Ramos (cell line): Measurements from ENCODE around the gene CCL20.

Experiments
- in situ Hi-C: fragments of 300-500 bp; cut with MboI; formaldehyde crosslinking; loops from one replicate; pipeline ENCODE4 v1.14.3; 2022; ENCODE audit warnings: low sequenced_read_pairs; ENCODE audit not compliant: unreplicated experiment

Gene CCL20

GRCh38 chr2:227799202-227799601 lies 14.4 kb upstream of the CCL20 start:
- in situ Hi-C loops: no loop called here

DNA sequence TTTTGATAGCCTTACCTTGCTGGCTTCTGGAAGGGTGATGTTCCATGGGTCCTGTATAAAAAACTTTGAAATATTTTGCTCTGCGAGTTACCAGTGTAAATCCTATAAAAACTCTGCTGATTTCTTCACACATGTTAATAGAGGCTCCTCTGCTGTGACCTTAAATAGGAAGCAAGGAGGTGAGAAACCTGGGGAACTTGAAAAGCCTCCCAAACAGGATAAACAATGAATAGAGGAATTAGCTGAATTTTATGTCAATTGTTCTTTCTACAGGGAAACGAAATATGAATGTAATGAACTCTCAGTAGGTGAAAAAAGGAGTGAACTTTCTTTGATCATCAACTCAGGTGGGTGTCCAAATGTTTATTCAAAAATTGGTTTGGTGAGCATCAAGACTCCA lies 10.8 kb upstream of the CCL20 start:
- in situ Hi-C loops: no loop called here

- in situ Hi-C loops: no loop called here
These were observed 8.7 kb upstream of the CCL20 start for GRCh38 chr2:227804975-227805374.

DNA sequence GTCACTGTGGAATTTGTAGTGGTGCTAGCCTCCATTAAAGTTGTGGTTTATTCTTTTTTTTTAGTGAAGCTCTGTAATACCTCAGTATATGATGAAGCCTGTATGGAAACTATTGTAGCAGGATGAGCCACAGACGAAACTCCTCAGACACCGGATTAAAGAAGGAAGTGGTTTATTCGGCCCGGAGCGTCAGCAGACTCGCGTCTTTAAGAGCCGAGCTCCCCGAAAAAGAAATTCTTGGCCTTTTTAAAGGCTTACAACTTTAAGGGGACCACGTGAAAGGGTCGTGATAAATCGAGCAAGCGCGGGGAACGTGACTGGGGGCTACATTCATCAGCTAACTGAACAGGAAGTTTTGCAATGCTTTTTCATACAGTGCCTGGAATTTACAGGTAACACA lies 8.1 kb upstream of the CCL20 start:
- in situ Hi-C loops: no loop called here

- in situ Hi-C loops: no loop called here
These were observed 4.7 kb upstream of the CCL20 start for GRCh38 chr2:227808936-227809335.

DNA sequence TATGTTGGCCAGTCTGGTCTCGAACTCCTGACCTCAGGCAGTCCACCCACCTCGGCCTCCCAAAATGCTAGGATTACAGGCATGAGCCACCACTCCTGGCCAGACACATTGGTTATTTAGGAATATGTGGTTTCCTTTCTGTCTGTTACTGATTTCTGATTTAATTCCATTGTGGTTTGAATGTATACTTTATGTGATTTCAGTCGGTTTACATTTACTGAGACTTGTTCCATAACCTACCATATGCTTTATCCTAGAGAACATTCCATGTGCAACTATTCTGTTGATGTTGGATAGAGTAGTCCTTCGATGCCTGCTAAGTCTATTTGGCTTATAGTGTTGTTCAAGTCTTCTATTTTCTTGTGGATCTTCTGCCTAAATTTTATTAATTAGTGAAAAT lies 1.6 kb upstream of the CCL20 start:
- in situ Hi-C loops: no loop called here

DNA sequence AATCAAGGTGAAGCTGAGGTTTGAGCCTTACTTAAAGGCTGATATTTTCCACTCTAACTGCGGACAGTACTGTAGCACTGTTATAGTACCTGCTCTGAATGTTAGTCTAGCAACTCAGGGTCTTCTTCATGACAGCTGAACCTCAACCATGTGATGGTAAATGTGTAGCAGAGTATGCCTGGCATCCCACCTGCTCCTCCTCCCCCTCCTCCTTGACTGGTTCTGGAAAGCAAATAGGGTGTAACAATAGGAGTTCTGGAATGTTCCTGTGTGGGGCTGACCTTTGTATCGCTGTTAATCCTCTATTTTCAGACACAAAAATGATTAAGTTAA lies 447 bp upstream of the CCL20 start:
- in situ Hi-C loops: no loop called here

- in situ Hi-C loops: no loop called here
These were observed 1.4 kb downstream of the CCL20 start for GRCh38 chr2:227815066-227815465.

DNA sequence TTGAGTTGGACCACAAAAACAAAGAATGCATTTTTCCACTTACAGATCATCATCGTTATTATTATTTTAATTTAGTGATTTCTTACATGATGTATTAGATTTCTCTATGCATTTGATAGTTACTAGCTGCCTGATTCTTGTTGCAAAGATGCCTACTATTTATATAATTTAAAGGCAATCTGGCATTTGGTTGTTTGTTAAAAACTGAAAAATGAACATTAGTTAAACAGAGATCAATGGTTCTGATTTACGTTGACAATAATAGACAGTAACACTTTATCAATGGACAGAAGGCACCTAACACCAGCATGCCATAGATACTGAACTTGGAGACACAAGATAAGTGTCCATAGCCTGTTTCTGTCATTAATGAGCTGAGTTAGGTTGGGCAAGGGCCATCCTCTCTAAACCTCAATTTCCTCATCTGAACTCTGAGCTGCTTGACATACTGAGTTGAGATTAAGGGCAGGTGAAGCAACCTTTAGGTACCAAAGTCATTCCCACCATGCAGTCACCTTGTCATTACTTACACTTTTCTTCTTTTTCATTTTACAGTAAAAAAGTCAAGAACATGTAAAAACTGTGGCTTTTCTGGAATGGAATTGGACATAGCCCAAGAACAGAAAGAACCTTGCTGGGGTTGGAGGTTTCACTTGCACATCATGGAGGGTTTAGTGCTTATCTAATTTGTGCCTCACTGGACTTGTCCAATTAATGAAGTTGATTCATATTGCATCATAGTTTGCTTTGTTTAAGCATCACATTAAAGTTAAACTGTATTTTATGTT lies 3.1 kb downstream of the CCL20 start:
- in situ Hi-C loops: no loop called here

GRCh38 chr2:227817336-227817735 lies 3.7 kb downstream of the CCL20 start:
- in situ Hi-C loops: no loop called here

- in situ Hi-C loops: no loop called here
These were observed 4.4 kb downstream of the CCL20 start for GRCh38 chr2:227817850-227818674.

GRCh38 chr2:227818675-227819397 lies 5.2 kb downstream of the CCL20 start:
- in situ Hi-C loops: no loop called here

DNA sequence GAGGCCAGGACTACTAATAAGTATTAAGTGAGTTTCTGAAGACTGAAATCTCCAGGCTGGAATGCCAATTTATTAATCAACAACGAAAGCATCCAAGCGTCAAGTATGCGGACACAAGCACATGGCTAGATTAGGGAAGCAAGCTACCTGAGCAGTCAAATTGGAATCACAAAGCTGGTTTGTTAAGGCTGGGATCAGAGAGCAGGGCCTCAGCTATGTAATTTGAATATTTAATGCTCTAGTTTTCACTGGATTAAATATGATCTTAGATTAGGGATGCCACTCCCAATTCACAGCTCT lies 5.7 kb downstream of the CCL20 start:
- in situ Hi-C loops: no loop called here

DNA sequence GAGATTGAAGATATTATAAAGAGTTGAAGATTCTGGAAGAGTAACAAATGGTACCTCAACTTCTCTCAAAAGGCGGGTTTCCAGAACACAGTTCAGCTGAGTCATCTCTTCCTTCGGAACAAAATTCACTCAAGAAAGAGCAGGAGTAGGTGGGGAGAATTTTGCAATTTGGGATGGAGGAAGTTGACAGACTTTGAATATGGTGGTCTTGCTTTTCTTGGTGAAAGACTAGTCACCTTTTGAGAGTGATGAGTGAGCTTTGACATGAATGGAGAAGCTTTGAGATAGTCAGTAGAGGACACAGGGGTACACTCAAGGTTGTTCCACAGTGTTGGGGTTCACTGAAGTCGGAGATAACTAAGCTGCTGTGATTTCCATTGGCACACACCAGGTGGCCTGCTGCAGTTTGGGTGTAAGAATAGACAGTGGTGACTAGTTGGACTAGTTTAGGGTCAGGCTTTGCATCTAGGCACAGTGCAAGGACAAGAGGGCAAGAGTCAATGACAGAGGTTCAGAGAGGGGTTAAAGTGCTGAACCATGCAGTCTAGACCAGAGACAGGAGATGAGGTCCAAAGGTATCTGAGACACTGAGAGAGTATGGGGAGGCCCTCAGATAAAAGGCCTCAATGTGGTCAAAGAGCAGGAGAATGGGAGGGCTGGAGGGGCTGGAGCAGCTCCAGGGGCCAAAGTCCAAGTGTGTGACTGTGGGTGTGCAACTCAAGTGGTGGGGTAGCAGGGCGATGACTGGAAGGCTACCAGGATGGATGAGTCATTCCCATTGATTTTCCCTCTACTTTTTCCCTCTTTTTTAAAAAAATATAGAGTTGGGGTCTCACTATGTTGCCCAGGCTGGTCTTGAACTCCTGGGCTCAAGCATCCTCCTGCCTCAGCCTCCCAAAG lies 7.7 kb downstream of the CCL20 start:
- in situ Hi-C loops: no loop called here

- in situ Hi-C loops: no loop called here
These were observed 8.9 kb downstream of the CCL20 start for GRCh38 chr2:227822416-227823003.

DNA sequence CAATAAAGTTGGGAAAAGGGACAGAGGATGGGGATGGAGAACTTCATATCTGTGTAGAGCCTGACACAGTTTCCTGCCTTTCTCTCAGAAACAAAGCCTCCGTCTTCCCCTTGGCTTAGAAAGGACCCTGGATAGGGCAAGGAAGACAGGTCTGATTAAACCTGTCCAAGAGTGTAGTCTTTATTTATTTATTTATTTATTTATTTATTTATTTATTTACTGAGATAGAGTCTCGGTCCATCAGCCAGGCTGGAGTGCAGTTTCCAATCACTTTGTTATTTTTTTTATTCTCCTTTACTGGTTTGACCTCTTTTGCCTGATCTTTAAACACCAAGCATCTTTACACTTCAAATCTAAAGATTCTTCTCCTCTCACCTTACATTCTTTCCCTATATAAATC lies 10.3 kb downstream of the CCL20 start:
- in situ Hi-C loops: no loop called here

DNA sequence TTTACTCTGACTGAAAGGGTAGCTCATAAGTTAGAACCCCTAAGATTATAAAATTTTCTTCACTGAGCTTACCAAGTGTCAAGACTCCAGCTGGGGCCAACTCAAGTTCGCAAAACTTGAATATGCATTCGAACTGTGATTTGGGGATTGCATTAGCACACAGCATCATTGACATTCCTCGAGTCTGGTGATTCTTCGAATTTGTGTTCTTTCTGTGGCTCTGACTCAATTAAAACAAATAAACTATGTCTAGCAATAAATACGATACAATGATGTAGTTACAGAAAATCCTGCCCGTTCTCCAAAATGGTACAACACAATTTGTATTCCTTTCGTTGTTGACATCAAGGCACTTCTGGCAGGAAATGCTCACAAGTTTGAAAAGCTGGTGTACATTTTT lies 11.1 kb downstream of the CCL20 start:
- in situ Hi-C loops: no loop called here

DNA sequence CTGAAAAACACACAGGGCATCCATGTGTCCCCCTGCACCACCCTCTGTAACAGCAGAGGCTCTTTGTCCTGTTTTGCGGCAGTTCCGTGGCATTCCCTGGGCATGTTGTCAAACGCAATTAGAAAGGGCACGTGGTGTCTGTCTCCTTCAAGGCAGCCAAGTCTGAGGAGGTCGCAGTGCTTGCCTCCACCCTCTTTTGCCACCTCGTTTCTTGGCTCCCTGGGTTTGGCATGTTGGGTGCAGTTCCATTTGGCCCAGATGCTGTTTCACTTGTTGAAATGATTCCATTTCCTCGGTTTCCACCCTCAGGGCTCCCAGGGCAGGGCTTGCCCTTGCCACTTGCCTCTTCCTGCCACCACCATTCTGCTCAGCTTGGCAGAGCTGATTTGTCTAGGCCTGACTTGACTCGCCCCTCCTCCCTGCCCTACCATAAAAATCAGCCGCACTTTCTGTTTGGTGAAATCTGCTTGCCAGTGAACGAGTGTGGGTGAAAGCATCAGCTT lies 12.4 kb downstream of the CCL20 start:
- in situ Hi-C loops: no loop called here

- in situ Hi-C loops: no loop called here
These were observed 12.9 kb downstream of the CCL20 start for GRCh38 chr2:227826563-227826962.

DNA sequence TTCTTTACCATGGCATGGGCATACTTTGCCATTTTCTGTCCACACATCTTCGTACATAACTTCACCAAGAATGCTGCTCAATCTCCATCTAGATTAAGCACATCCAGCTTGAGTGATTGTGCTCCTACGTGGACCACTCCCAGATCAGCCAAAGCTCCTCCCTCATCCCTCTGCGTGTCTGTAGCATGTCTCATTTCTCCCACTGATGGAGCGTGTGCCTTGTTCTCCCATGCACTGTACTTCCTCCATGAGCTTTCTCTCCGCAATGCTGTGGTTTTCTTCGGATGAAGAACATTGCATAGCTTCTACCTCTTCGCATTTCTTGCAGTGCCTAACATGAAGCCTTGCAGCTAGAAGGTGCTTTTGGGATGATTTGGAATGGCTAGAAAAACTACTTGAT lies 13.5 kb downstream of the CCL20 start:
- in situ Hi-C loops: no loop called here
